SK-N-MC (cell line): ENCODE measurements around the gene ADRB2.

ENCODE experiments used
- EZH2 ChIP-seq: fragments of 200-600 bp; sonication (generic); IDR thresholded peaks from one replicate; pipeline ENCODE4 v1.6.1; 2017; ENCODE audit warnings: antibody characterized with exemption
- FOXP2 ChIP-seq: optimal IDR thresholded peaks from 2 replicates; pipeline ENCODE3; 2011; ENCODE audit warnings: mild to moderate bottlenecking, moderate library complexity; ENCODE audit not compliant: insufficient read depth; ENCODE audit errors: extremely low read length, control extremely low read depth
- POLR2AphosphoS5 ChIP-seq: IDR thresholded peaks from 2 replicates; pipeline ENCODE4 v1.6.1; 2012; ENCODE audit warnings: mild to moderate bottlenecking, low read depth, low read length, borderline replicate concordance

DNA sequence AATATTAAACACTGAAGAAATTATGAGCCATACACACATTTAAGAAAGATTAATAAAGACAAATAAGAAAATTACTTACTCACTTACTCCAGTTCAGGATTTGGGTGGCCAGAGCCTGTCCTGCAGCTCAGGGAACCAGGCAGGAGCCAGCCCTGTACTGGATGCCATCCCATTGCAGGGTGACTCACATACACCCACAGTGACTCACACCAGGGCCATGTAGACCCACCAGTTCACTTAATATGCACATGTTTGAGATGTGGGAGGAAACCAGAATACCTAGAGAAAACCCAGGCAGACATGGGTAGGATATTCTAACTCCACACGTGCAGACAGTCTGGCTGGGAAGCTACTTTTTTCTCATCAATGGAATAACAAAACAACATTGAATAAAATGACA lies 49.6 kb upstream of the ADRB2 start:
- no peak for TF ChIP-seq EZH2
- no peak for TF ChIP-seq POLR2AphosphoS5
- no peak for TF ChIP-seq FOXP2
